ENCODE data around the gene GSTM1.

The GSTM1 gene

DNA sequence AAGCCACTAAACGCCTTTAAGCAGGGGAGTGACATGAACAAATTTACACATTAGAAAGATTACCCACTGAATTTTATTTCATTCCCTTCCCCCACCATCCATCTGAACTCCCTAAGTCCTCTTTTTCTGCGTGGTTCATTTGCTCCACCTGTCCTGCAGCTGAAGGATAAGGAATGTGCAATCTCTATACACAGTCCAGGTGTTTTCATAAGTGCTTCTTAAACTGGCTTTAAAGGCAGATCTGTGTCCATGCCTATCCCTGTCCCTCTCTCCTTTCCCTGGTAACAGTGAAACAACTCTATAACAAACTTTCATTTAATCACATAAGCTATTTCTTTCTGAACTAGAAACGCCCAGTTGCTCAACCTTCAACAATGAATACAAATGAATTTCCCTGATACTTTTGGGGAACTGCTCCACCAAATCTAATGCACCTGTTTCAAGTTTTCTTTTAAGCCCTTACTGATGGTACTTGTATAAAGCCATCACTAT is 44.8 kb downstream of the GSTM1 start:
- FAIRE-seq: no peak

DNA sequence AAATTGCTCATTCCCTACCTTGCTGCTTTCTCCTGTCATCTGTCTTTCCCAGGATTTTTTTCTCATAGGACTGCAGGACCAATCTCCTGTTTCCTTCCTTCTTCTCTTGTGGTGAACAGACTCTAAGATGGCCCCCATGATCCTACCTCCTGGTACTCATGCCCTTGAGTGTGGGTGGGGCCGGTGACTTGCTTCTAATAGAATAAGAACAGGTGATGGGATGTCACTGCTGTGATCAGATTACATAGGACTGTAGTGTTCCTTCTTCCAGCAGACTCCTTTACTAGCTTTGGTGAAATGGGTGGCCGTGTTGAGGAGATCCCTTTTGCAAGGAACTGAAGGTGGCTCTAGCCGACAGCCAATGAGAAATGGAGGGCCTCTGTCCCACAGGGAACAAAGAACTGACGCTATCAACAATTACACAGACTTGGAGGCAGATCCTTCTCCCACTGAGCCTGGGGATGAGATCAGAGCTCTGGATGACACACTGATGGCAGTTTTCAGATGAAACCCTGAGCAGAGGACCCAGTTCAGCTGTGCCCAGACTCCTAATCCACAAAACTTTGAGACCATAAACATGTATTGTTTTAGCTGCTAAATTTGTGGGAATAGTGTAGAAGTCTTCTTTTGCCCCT is 45.7 kb downstream of the GSTM1 start:
- no peak for FAIRE-seq

DNA sequence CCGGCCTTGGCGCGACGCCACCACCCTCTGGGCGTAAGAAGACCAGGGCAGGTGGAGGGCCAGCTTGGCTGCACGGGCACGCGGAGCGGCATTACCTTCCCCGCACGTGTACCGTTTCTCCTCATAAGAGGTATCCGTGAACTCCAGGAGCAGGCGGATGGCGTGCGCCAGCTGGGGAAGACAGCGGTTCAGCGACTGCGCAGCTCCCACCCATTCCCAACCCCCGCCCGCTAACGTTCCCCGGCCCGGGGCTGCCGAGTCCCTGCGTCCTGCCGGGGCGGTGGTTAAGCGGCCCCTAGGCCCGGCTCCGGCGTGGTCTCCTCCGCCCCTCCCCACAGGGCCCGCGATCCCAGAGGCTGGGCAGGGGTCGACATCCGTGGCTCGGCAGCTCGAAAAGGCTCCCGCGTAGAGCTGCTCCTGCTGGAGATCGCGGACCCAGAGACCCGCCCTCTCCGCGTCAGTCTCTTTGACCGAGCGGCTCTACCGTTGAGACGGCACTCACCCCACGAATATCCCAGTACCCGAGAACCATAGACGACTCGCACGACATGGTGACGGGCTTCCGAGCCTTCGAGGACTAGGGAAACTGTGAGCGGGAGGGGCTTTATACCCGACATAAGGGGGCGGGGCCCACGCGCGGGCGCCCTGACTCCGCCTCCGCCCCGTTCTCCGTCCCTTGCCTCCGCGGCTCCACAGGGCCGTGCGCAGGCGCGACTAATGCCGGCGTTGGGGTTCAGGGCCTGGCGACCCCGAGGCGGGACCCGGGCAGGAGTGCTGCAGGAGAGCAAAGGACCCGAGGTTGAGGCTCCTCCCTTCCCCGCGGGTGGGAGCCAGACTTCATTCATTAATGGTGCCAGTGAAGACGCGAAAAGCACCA is 52.4 kb downstream of the GSTM1 start:
- FAIRE-seq: no peak

DNA sequence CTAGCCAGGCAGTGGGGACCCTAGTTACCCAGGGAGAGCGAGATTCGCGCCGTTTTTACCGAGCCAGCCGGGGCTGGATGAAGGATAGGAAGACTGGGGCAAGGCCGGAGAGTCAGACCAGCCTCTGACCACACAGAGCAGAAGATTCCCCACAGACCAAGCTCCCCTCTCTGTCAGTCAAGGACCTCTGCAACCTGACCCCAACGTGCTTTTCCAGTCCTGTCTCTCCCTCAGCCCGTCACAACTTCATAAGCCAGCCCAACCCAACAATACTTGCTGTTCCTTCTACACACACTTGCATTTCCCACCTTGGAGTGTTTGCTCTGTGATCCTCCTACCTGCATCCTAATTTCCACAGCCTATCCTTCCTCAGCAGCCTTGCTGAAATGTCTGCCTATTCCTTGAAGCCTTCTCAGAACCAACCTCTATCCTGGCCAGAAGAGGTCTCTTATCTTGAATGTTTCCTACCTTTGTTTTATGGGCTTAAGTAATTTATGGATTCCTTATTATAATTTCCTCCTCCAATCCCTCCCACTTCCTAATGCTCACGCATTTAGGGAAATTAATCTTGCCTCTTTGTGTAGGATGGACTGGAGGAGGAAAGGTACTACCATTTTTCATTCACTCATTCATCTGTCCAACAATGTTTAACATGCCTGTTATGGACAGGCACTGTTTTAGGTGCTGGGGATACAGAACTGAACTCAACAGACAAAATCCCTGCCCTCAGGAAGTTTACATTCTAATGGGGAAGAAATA is 53.2 kb downstream of the GSTM1 start, which contains the start of gene GSTM3:
Gene GSTM3 (minus strand): TSS at position 424 of the 759 bp plus-strand sequence. CDS start 751 bp downstream, outside the sequence.
- FAIRE-seq: no peak

Measured in endometrium (tissue), 2 donors.